OCI-LY1 (cell line): ENCODE results near the gene TMEM218.

Experiments
- H2AFZ ChIP-seq: fragments of 200-600 bp; sonication (generic), shearing (Covaris generic); 2 replicates; pipeline ENCODE4 v1.6.0; 2014; ENCODE audit warnings: antibody characterized with exemption, mild to moderate bottlenecking, low read length
- H3F3A ChIP-seq: fragments of 200-600 bp; sonication (generic), shearing (Covaris generic); 2 replicates; pipeline ENCODE4 v1.6.0; 2014; ENCODE audit warnings: mild to moderate bottlenecking, antibody characterized with exemption, low read length, moderate library complexity; ENCODE audit not compliant: insufficient read depth
- H3K27ac ChIP-seq: fragments of 200-600 bp; sonication (generic); 2 replicates; pipeline ENCODE4 v1.5.1; 2014; ENCODE audit warnings: low read length, mixed run types, mild to moderate bottlenecking, low read depth; ENCODE audit not compliant: poor library complexity, severe bottlenecking
- H3K27me3 ChIP-seq: fragments of 200-600 bp; sonication (generic); 2 replicates; pipeline ENCODE4 v1.6.0; 2014; ENCODE audit warnings: antibody characterized with exemption, mild to moderate bottlenecking, low read length, moderate library complexity; ENCODE audit not compliant: insufficient read depth
- H3K36me3 ChIP-seq: fragments of 200-600 bp; sonication (generic); 2 replicates; pipeline ENCODE4 v1.6.1; 2014; ENCODE audit warnings: mild to moderate bottlenecking, antibody characterized with exemption, low read length, moderate library complexity, mixed read lengths; ENCODE audit not compliant: insufficient read depth
- H3K4me1 ChIP-seq: fragments of 200-600 bp; sonication (generic); 2 replicates; pipeline ENCODE4 v1.5.1; 2014; ENCODE audit warnings: mild to moderate bottlenecking, low read length, moderate library complexity; ENCODE audit not compliant: insufficient read depth, severe bottlenecking
- H3K4me2 ChIP-seq: fragments of 200-600 bp; sonication (generic), shearing (Covaris generic); 2 replicates; pipeline ENCODE4 v1.6.1; 2014; ENCODE audit warnings: low read length
- H3K4me3 ChIP-seq: fragments of 200-600 bp; sonication (generic); 2 replicates; pipeline ENCODE4 v1.5.1; 2014; ENCODE audit warnings: low read length, low read depth, mild to moderate bottlenecking, mixed read lengths; ENCODE audit not compliant: poor library complexity, severe bottlenecking
- H3K79me2 ChIP-seq: fragments of 200-600 bp; shearing (Covaris generic); 2 replicates; pipeline ENCODE4 v1.6.1; 2016; ENCODE audit warnings: mixed run types, low read length, mixed read lengths; ENCODE audit not compliant: insufficient read depth
- H3K9ac ChIP-seq: fragments of 200-600 bp; sonication (generic), shearing (Covaris generic); 2 replicates; pipeline ENCODE4 v1.6.1; 2014; ENCODE audit warnings: mild to moderate bottlenecking, low read length, mixed read lengths
- H3K9me2 ChIP-seq: fragments of 200-600 bp; sonication (generic), shearing (Covaris generic); 2 replicates; pipeline ENCODE4 v1.6.1; 2014; ENCODE audit warnings: low read depth, mild to moderate bottlenecking, low read length, mixed read lengths
- H3K9me3 ChIP-seq: fragments of 200-600 bp; shearing (Covaris generic); 2 replicates; pipeline ENCODE4 v1.6.1; 2014; ENCODE audit warnings: low read length, mixed read lengths
- H4K20me1 ChIP-seq: fragments of 200-600 bp; sonication (generic), shearing (Covaris generic); 2 replicates; pipeline ENCODE4 v1.6.0; 2016; ENCODE audit warnings: mild to moderate bottlenecking, low read length; ENCODE audit not compliant: insufficient read depth
- CTCF ChIP-seq: fragments of 200-600 bp; sonication (generic), shearing (Covaris generic); IDR thresholded peaks from 2 replicates; pipeline ENCODE4 v1.5.1; 2017; ENCODE audit warnings: mild to moderate bottlenecking, antibody characterized with exemption, low read length, moderate library complexity, mixed read lengths
- EZH2 ChIP-seq: fragments of 200-600 bp; sonication (generic), shearing (Covaris generic); IDR thresholded peaks from 2 replicates; pipeline ENCODE4 v1.8.0; 2017; ENCODE audit warnings: borderline replicate concordance, mixed run types, mild to moderate bottlenecking, antibody characterized with exemption, low read length, moderate library complexity, mixed read lengths

TMEM218 gene

GRCh38 chr11:125114518-125114917 lies 3.1 kb upstream of the TMEM218 start:
- H3K27me3 ChIP-seq = no peaks in the 10 kb centered on the region

GRCh38 chr11:125112208-125112604 lies 780 bp upstream of the TMEM218 start:
- peak overlapping the region; percentile 54 for H3K4me3 ChIP-seq
- no peak overlapping the region for H2AFZ ChIP-seq
- no peaks in the 10 kb centered on the region for H3K27me3 ChIP-seq
- H3F3A ChIP-seq = no peaks in the 10 kb centered on the region
- H4K20me1 ChIP-seq = no peaks in the 10 kb centered on the region
- H3K4me1 ChIP-seq = peaks cover 21% of the 10 kb centered on the region
- H3K27ac ChIP-seq = no peak overlapping the region
- no peaks in the 10 kb centered on the region for H3K9me3 ChIP-seq
- peaks cover 6% of the 10 kb centered on the region; the same call in 1 of the 2 replicates for H3K36me3 ChIP-seq
- no peaks in the 10 kb centered on the region for H3K9me2 ChIP-seq
- H3K9ac ChIP-seq = peak overlapping the region; percentile 37; the same call in 1 of the 2 replicates
- TF ChIP-seq EZH2 (no peak), CTCF (no peak)
- H3K4me2 ChIP-seq = peak overlapping the region; percentile 70
- no peaks in the 10 kb centered on the region for H3K79me2 ChIP-seq

More at GRCh38 chr11:125114518-125114917, 3.1 kb upstream of the TMEM218 start:
- Histone ChIP-seq H4K20me1 (no peaks in the 10 kb centered on the region), H3K4me3 (no peak overlapping the region), H2AFZ (peak overlapping the region; percentile 79; the same call in 1 of the 2 replicates), H3K9me3 (no peaks in the 10 kb centered on the region), H3K27ac (no peak overlapping the region), H3K4me1 (peaks cover 21% of the 10 kb centered on the region), H3K36me3 (no peaks in the 10 kb centered on the region), H3K4me2 (no peak overlapping the region), H3K9me2 (no peaks in the 10 kb centered on the region), H3K9ac (no peak overlapping the region), H3F3A (no peaks in the 10 kb centered on the region), H3K79me2 (no peaks in the 10 kb centered on the region)
- TF ChIP-seq CTCF (peak; percentile 48), EZH2 (no peak)

- Histone ChIP-seq H3K27ac (peak overlapping the region; percentile 37), H3K79me2 (no peaks in the 10 kb centered on the region), H3K4me1 (peaks cover 21% of the 10 kb centered on the region), H3K9ac (peak overlapping the region; percentile 84), H4K20me1 (no peaks in the 10 kb centered on the region), H3K9me3 (0 out of 2 replicates have a peak, but pooled peaks cover 2% of the 10 kb centered on the region), H3K4me2 (peak overlapping the region; percentile 92), H3F3A (no peaks in the 10 kb centered on the region), H3K4me3 (peak overlapping the region; percentile 93), H3K9me2 (no peaks in the 10 kb centered on the region), H3K36me3 (peaks cover 6% of the 10 kb centered on the region), H3K27me3 (no peaks in the 10 kb centered on the region), H2AFZ (no peak overlapping the region)
- no peak for TF ChIP-seq EZH2
- TF ChIP-seq CTCF = no peak
Observed at GRCh38 chr11:125111001-125111342, 454 bp downstream of the TMEM218 start.
